MM.1S (cell line): ENCODE data around the gene NUCB1.
"Not testable (repeated sequence)": the region's sequence is repeated elsewhere in the genome, so short reads cannot be mapped to it uniquely, and the experiment has no call there.

Experiments used
- DNase-seq: peaks from one replicate; pipeline ENCODE4 v3.0.0-alpha.2; 2015
- H2AFZ ChIP-seq: fragments of 300-600 bp; sonication (generic); 2 replicates; pipeline ENCODE4 v1.6.0; 2016; ENCODE audit warnings: antibody characterized with exemption, low read length
- H3F3A ChIP-seq: fragments of 300-600 bp; sonication (generic); 2 replicates; pipeline ENCODE4 v1.6.1; 2016; ENCODE audit warnings: mild to moderate bottlenecking, antibody characterized with exemption, low read length, moderate library complexity, mixed read lengths; ENCODE audit not compliant: insufficient read depth
- H3K27ac ChIP-seq: fragments of 300-600 bp; sonication (generic); 2 replicates; pipeline ENCODE4 v1.5.1; 2016; ENCODE audit warnings: mild to moderate bottlenecking, low read length
- H3K27me3 ChIP-seq: fragments of 300-600 bp; sonication (generic); replicated peaks from 2 replicates; pipeline ENCODE4 v1.6.0; 2016; ENCODE audit warnings: low read length; ENCODE audit not compliant: insufficient read depth
- H3K36me3 ChIP-seq: fragments of 300-600 bp; sonication (generic); replicated peaks from 2 replicates; pipeline ENCODE4 v1.6.1; 2016; ENCODE audit warnings: mild to moderate bottlenecking, low read length, mixed read lengths; ENCODE audit not compliant: insufficient read depth
- H3K4me1 ChIP-seq: fragments of 300-600 bp; sonication (generic); 2 replicates; pipeline ENCODE4 v1.6.1; 2016; ENCODE audit warnings: low read length, mixed read lengths
- H3K4me2 ChIP-seq: fragments of 300-600 bp; sonication (generic); 2 replicates; pipeline ENCODE4 v1.6.0; 2016; ENCODE audit warnings: low read depth, low read length
- H3K4me3 ChIP-seq: fragments of 300-600 bp; sonication (generic); 2 replicates; pipeline ENCODE4 v1.5.1; 2016; ENCODE audit warnings: low read length, mixed read lengths
- H3K79me2 ChIP-seq: fragments of 300-600 bp; sonication (generic); 2 replicates; pipeline ENCODE4 v1.6.1; 2016; ENCODE audit warnings: mixed run types, low read length, mixed read lengths
- H3K9ac ChIP-seq: fragments of 300-600 bp; sonication (generic); 2 replicates; pipeline ENCODE4 v1.6.1; 2016; ENCODE audit warnings: low read length, mixed read lengths
- H3K9me2 ChIP-seq: fragments of 300-600 bp; sonication (generic); replicated peaks from 2 replicates; pipeline ENCODE4 v1.6.1; 2016; ENCODE audit warnings: mild to moderate bottlenecking, low read length, mixed read lengths; ENCODE audit not compliant: insufficient read depth
- H3K9me3 ChIP-seq: fragments of 300-600 bp; sonication (generic); replicated peaks from 2 replicates; pipeline ENCODE4 v1.6.1; 2016; ENCODE audit warnings: mild to moderate bottlenecking, low read length, mixed read lengths; ENCODE audit not compliant: insufficient read depth
- H4K20me1 ChIP-seq: fragments of 300-600 bp; sonication (generic); 2 replicates; pipeline ENCODE4 v1.6.1; 2016; ENCODE audit warnings: mild to moderate bottlenecking, low read length, moderate library complexity, mixed read lengths; ENCODE audit not compliant: insufficient read depth
- EZH2 ChIP-seq: fragments of 300-600 bp; sonication (generic); optimal IDR thresholded peaks from 2 replicates; pipeline ENCODE3; 2017; ENCODE audit warnings: low read depth, mild to moderate bottlenecking, antibody characterized with exemption, low read length, mixed read lengths
- EZH2phosphoT487 ChIP-seq: fragments of 300-600 bp; sonication (generic); IDR thresholded peaks from 2 replicates; pipeline ENCODE4 v1.6.1; 2018; ENCODE audit warnings: antibody characterized with exemption, low read length
- TF ChIP-seq, protein P1 (sequence below): fragments of 300-600 bp; sonication (generic); IDR thresholded peaks from 2 replicates; pipeline ENCODE4 v1.5.1; 2016; ENCODE audit warnings: antibody characterized with exemption, low read length, mixed read lengths

NUCB1 gene

DNA sequence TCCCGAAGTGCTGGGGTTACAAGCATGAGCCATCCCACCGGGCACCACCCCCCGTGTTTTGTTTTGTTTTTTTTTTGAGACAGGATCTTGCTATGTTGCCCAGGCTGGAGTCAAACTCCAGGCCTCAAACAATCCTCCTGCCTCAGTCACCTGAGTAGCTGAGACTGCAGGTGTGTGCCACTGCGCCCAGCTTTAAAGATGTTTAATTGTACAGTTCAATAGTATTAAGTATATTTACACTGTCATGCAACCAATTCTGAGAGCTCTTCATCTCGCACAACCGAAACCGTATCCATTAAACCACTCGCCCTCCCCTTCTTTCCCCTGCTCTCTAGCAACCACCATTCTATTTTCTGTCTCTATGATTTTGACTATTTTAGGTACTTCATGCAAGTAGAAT is 15.6 kb downstream of the NUCB1 start:
- Histone ChIP-seq H3K27me3 (no peaks in the 10 kb centered on the region), H2AFZ (no peak overlapping the region), H3K4me1 (no peaks in the 10 kb centered on the region), H3K4me2 (no peak overlapping the region), H4K20me1 (no peaks in the 10 kb centered on the region), H3K79me2 (no peaks in the 10 kb centered on the region), H3K36me3 (no peaks in the 10 kb centered on the region; the same call in 1 of the 2 replicates), H3F3A (no peaks in the 10 kb centered on the region), H3K27ac (no peak overlapping the region), H3K9me2 (no peaks in the 10 kb centered on the region), H3K9me3 (no peaks in the 10 kb centered on the region), H3K9ac (no peak overlapping the region), H3K4me3 (no peak overlapping the region)
- TF ChIP-seq, protein P1, sequence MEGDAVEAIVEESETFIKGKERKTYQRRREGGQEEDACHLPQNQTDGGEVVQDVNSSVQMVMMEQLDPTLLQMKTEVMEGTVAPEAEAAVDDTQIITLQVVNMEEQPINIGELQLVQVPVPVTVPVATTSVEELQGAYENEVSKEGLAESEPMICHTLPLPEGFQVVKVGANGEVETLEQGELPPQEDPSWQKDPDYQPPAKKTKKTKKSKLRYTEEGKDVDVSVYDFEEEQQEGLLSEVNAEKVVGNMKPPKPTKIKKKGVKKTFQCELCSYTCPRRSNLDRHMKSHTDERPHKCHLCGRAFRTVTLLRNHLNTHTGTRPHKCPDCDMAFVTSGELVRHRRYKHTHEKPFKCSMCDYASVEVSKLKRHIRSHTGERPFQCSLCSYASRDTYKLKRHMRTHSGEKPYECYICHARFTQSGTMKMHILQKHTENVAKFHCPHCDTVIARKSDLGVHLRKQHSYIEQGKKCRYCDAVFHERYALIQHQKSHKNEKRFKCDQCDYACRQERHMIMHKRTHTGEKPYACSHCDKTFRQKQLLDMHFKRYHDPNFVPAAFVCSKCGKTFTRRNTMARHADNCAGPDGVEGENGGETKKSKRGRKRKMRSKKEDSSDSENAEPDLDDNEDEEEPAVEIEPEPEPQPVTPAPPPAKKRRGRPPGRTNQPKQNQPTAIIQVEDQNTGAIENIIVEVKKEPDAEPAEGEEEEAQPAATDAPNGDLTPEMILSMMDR, result no peak
- TF ChIP-seq EZH2, result no peak
- TF ChIP-seq EZH2phosphoT487, result no peak
- no peak for DNase-seq

DNA sequence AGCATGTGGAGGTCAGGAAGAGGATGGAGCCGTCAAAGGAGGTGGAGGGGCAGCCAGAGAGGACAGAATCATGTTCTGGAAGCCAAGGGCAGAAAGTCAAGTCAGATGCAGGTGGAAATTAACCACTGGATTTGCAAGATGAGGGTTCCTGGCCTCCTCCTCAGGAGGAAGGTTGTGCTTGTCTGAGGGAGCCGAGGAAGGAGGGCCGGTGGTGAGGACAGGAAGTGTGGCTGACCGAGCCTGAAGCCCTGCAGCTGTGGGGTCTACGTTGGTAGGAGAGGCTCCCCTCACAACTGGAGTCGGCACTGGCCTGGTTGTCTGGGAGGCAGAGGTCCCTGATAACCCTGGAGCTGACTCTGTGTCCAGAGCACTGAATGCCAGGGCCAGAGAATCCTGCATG is 18.0 kb downstream of the NUCB1 start:
- H3K4me3 ChIP-seq, result no peak overlapping the region
- H3K27me3 ChIP-seq, result no peaks in the 10 kb centered on the region
- H3K9ac ChIP-seq, result no peak overlapping the region
- H2AFZ ChIP-seq, result no peak overlapping the region
- H3K4me1 ChIP-seq, result no peaks in the 10 kb centered on the region
- H3K36me3 ChIP-seq, result no peaks in the 10 kb centered on the region
- no peaks in the 10 kb centered on the region for H4K20me1 ChIP-seq
- H3K9me2 ChIP-seq, result no peaks in the 10 kb centered on the region
- H3K27ac ChIP-seq, result no peak overlapping the region
- no peak for DNase-seq
- H3K9me3 ChIP-seq, result no peaks in the 10 kb centered on the region
- TF ChIP-seq EZH2phosphoT487, result no peak
- TF ChIP-seq, protein P1, result no peak
- no peak for TF ChIP-seq EZH2
- H3K79me2 ChIP-seq, result no peaks in the 10 kb centered on the region
- no peak overlapping the region for H3K4me2 ChIP-seq
- H3F3A ChIP-seq, result no peaks in the 10 kb centered on the region

DNA sequence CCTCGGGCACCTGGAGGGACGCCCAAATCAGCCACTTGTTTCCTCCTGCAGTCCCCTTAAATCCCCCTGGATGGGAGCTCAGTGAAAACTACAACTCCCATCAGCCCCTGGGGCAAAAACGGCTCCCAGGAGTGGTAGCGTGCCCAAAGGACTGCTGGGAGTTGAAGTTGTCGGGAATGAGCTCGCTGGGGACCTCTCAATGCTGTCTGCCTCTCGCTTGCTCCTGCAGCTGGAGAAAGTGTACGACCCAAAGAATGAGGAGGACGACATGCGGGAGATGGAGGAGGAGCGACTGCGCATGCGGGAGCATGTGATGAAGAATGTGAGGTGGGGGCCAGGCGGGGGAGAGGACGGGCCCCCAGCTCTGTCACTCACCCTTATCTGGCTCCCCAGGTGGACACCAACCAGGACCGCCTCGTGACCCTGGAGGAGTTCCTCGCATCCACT is 18.7 kb downstream of the NUCB1 start:
- no peaks in the 10 kb centered on the region for H3K36me3 ChIP-seq

DNA sequence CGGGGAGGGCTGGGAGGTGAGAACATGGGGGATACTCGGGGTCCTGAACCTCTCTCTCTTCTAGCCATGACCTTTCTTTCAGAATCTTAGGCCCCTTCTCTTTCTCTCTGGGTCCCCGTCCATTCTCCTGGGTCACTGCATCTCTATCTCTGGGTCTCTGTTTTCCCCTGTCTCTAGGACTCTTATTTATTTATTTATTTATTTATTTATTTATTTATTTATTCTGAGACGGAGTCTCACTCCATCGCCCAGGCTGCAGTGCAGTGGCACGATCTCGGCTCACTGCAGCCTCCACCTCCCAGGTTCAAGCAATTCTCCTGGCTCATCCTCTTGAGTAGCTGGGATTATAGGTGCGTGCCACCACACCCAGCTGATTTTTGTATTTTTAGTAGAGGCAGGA is 19.2 kb downstream of the NUCB1 start:
- not testable (repeated sequence) for H3K4me2 ChIP-seq, H3K9me3 ChIP-seq, DNase-seq, H3F3A ChIP-seq, H3K36me3 ChIP-seq, H3K9ac ChIP-seq, H3K9me2 ChIP-seq, H3K4me1 ChIP-seq, H3K27ac ChIP-seq, H4K20me1 ChIP-seq, H3K79me2 ChIP-seq, H2AFZ ChIP-seq, H3K4me3 ChIP-seq, H3K27me3 ChIP-seq

More for the DNA sequence above, 18.7 kb downstream of the NUCB1 start:
- TF ChIP-seq, protein P1, result no peak
- TF ChIP-seq EZH2 (no peak), EZH2phosphoT487 (no peak)
- no peaks in the 10 kb centered on the region for H4K20me1 ChIP-seq
- no peaks in the 10 kb centered on the region for H3F3A ChIP-seq
- H3K9ac ChIP-seq, result no peak overlapping the region
- H3K4me3 ChIP-seq, result no peak overlapping the region
- H3K9me2 ChIP-seq, result no peaks in the 10 kb centered on the region
- no peak overlapping the region for H3K4me2 ChIP-seq
- H2AFZ ChIP-seq, result no peak overlapping the region
- no peaks in the 10 kb centered on the region for H3K79me2 ChIP-seq
- DNase-seq, result no peak
- no peak overlapping the region for H3K27ac ChIP-seq
- H3K4me1 ChIP-seq, result no peaks in the 10 kb centered on the region
- no peaks in the 10 kb centered on the region for H3K27me3 ChIP-seq
- H3K9me3 ChIP-seq, result no peaks in the 10 kb centered on the region
